GM10248 (cell line): ENCODE results near the gene PTPRU.

ENCODE experiments used
- CTCF ChIA-PET: fragments of 300-600 bp; sonication (Branson Sonifier 250); formaldehyde crosslinking; extraction: SDS; loops from one replicate; lab custom pipeline; 2021; ENCODE audit warnings: antibody characterized with exemption; lab: Yijun Ruan, JAX
- POLR2A ChIA-PET: fragments of 350-650 bp; sonication (Branson Sonifier 250); formaldehyde crosslinking; extraction: SDS; loops from one replicate; lab custom pipeline; 2020; ENCODE audit warnings: antibody characterized with exemption; lab: Yijun Ruan, JAX
- DNase-seq: peaks from one replicate; pipeline ENCODE4 v3.0.0; 2012; ENCODE audit errors: extremely low spot score
- CTCF ChIP-seq: IDR thresholded peaks from 2 replicates; pipeline ENCODE4 v1.5.1; 2012; ENCODE audit warnings: mild to moderate bottlenecking, low read depth; ENCODE audit errors: extremely low read depth, missing control alignments, control extremely low read depth

PTPRU gene

GRCh38 chr1:29330856-29331255, 94.5 kb downstream of the PTPRU start:
- TF ChIP-seq CTCF = no peak
- no peak for DNase-seq
- CTCF ChIA-PET = interaction anchor here (1.2 to 2.1 kb wide), 3 partner anchors 10 to 15 kb away, joined by 6 to 13 read pairs (median 7); no protein-coding TSS in a partner anchor
- POLR2A ChIA-PET = no interaction called here

- no peak for DNase-seq
- POLR2A ChIA-PET = no interaction called here
- CTCF ChIA-PET = interaction anchor here (1.2 to 2.1 kb wide), 6 partner anchors 10 to 1376 kb away, joined by 3 to 7 read pairs (median 4); no protein-coding TSS in a partner anchor
- TF ChIP-seq CTCF = no peak
Observed at GRCh38 chr1:29331309-29331708, 95.0 kb downstream of the PTPRU start.

- no peak for DNase-seq
- TF ChIP-seq CTCF = no peak
- ChIA-PET POLR2A (no interaction called here), CTCF (interaction anchor here (0.7 to 2.1 kb wide), 10 partner anchors 9 to 1376 kb away, joined by 3 to 7 read pairs (median 3); no protein-coding TSS in a partner anchor)
Observed at GRCh38 chr1:29331729-29332128, 95.4 kb downstream of the PTPRU start.

GRCh38 chr1:29332204-29332603, 95.9 kb downstream of the PTPRU start:
- no peak for DNase-seq
- ChIA-PET POLR2A (no interaction called here), CTCF (interaction anchor here (0.7 to 2.1 kb wide), 10 partner anchors 9 to 1375 kb away, joined by 3 to 7 read pairs (median 3); no protein-coding TSS in a partner anchor)
- peak; percentile 40 for TF ChIP-seq CTCF

- TF ChIP-seq CTCF = no peak
- ChIA-PET POLR2A (no interaction called here), CTCF (interaction anchor here (1.0 to 2.1 kb wide), 5 partner anchors 8 to 467 kb away, joined by 3 to 6 read pairs (median 3); no protein-coding TSS in a partner anchor)
- DNase-seq = no peak
Observed at GRCh38 chr1:29333008-29333407, 96.7 kb downstream of the PTPRU start.

GRCh38 chr1:29335573-29335972, 99.3 kb downstream of the PTPRU start:
- POLR2A ChIA-PET = no interaction called here
- CTCF ChIA-PET = no interaction called here
- no peak for DNase-seq
- TF ChIP-seq CTCF = no peak
